Karpas-422 (cell line): ENCODE results near the gene SMAD6. TPM values are rescaled to one million over a fixed set of nuclear protein-coding genes. Genes with fewer than 3 reads are reported as not detected.

Source experiments
- DNase-seq: peaks from one replicate; pipeline ENCODE4 v3.0.0-alpha.2; 2015
- H2AFZ ChIP-seq: fragments of 200-600 bp; sonication (generic); 2 replicates; pipeline ENCODE4 v1.6.1; 2014; ENCODE audit warnings: antibody characterized with exemption, low read length, mixed read lengths
- H3K27ac ChIP-seq: fragments of 200-600 bp; sonication (generic); 2 replicates; pipeline ENCODE4 v1.5.1; 2014; ENCODE audit warnings: mild to moderate bottlenecking, low read length, moderate library complexity
- H3K27me3 ChIP-seq: fragments of 200-600 bp; sonication (generic); 2 replicates; pipeline ENCODE4 v1.6.1; 2014; ENCODE audit warnings: low read length, mixed read lengths
- H3K36me3 ChIP-seq: fragments of 200-600 bp; sonication (generic); 2 replicates; pipeline ENCODE4 v1.6.1; 2014; ENCODE audit warnings: low read length, mixed read lengths; ENCODE audit not compliant: insufficient read depth
- H3K4me1 ChIP-seq: fragments of 200-600 bp; sonication (generic); 2 replicates; pipeline ENCODE4 v1.6.1; 2014; ENCODE audit warnings: mild to moderate bottlenecking, low read length, mixed read lengths
- H3K4me2 ChIP-seq: fragments of 200-600 bp; sonication (generic); 2 replicates; pipeline ENCODE4 v1.6.1; 2014; ENCODE audit warnings: low read length, low read depth, mild to moderate bottlenecking; ENCODE audit not compliant: poor library complexity, severe bottlenecking
- H3K4me3 ChIP-seq: fragments of 200-600 bp; sonication (generic); 2 replicates; pipeline ENCODE4 v1.5.1; 2014; ENCODE audit warnings: mild to moderate bottlenecking, antibody characterized with exemption, low read length, mixed read lengths
- H3K79me2 ChIP-seq: fragments of 200-600 bp; sonication (generic); 2 replicates; pipeline ENCODE4 v1.6.1; 2014; ENCODE audit warnings: mild to moderate bottlenecking, low read length, mixed read lengths
- H3K9ac ChIP-seq: fragments of 200-600 bp; sonication (generic); 2 replicates; pipeline ENCODE4 v1.6.0; 2014; ENCODE audit warnings: low read length
- H3K9me2 ChIP-seq: fragments of 200-600 bp; sonication (generic), shearing (Covaris generic); replicated peaks from 2 replicates; pipeline ENCODE4 v1.6.0; 2014; ENCODE audit warnings: mild to moderate bottlenecking, low read length, moderate library complexity; ENCODE audit not compliant: insufficient read depth
- H3K9me3 ChIP-seq: fragments of 300-700, 200-600 bp; sonication (generic); 2 replicates; pipeline ENCODE4 v1.6.1; 2014; ENCODE audit warnings: low read length, mixed read lengths
- H4K20me1 ChIP-seq: fragments of 200-600 bp; sonication (generic); 2 replicates; pipeline ENCODE4 v1.6.1; 2014; ENCODE audit warnings: mild to moderate bottlenecking, antibody characterized with exemption, low read length, low read depth; ENCODE audit not compliant: insufficient read depth
- total RNA-seq: library from RNA; depleted of rRNA; stranded (reverse); fragments of >200 nt; shearing (Covaris generic); gene quantifications from 2 replicates; pipeline ENCODE4 v1.2.3, GENCODE V29; 2014; ENCODE audit warnings: low replicate concordance; rRNA removed

Gene SMAD6
- total RNA-seq, 1 experiment from 2014 or later, result 0.89 TPM

- Histone ChIP-seq H3K4me2 (no peak overlapping the region), H3K9ac (no peak overlapping the region)
Measured at GRCh38 chr15:66829551-66830121, 127.6 kb downstream of the SMAD6 start.

GRCh38 chr15:66830358-66830757 is 128.3 kb downstream of the SMAD6 start:
- no peak for DNase-seq
- H3K36me3 ChIP-seq, result no peaks in the 10 kb centered on the region
- no peak overlapping the region for H3K4me2 ChIP-seq
- H3K27me3 ChIP-seq, result no peaks in the 10 kb centered on the region
- H3K9me3 ChIP-seq, result no peaks in the 10 kb centered on the region
- H3K9me2 ChIP-seq, result no peaks in the 10 kb centered on the region
- H3K4me1 ChIP-seq, result peaks cover 13% of the 10 kb centered on the region
- H4K20me1 ChIP-seq, result no peaks in the 10 kb centered on the region
- no peak overlapping the region for H3K4me3 ChIP-seq
- H2AFZ ChIP-seq, result no peak overlapping the region
- no peaks in the 10 kb centered on the region for H3K79me2 ChIP-seq
- H3K9ac ChIP-seq, result no peak overlapping the region
- H3K27ac ChIP-seq, result no peak overlapping the region

More at GRCh38 chr15:66829551-66830121, 127.6 kb downstream of the SMAD6 start:
- Histone ChIP-seq H3K27ac (no peak overlapping the region), H3K9me2 (no peaks in the 10 kb centered on the region), H3K4me3 (no peak overlapping the region), H4K20me1 (no peaks in the 10 kb centered on the region), H3K36me3 (no peaks in the 10 kb centered on the region), H2AFZ (no peak overlapping the region), H3K27me3 (no peaks in the 10 kb centered on the region), H3K4me1 (peaks cover 13% of the 10 kb centered on the region), H3K79me2 (no peaks in the 10 kb centered on the region), H3K9me3 (no peaks in the 10 kb centered on the region)
- DNase-seq, result no peak

- no peaks in the 10 kb centered on the region for H3K79me2 ChIP-seq
- H4K20me1 ChIP-seq, result no peaks in the 10 kb centered on the region
- DNase-seq, result no peak
- H3K4me3 ChIP-seq, result no peak overlapping the region
- peaks cover 13% of the 10 kb centered on the region for H3K4me1 ChIP-seq
- no peak overlapping the region for H2AFZ ChIP-seq
- no peaks in the 10 kb centered on the region for H3K36me3 ChIP-seq
- H3K9me2 ChIP-seq, result no peaks in the 10 kb centered on the region
- H3K27me3 ChIP-seq, result no peaks in the 10 kb centered on the region
- no peak overlapping the region for H3K9ac ChIP-seq
- no peak overlapping the region for H3K27ac ChIP-seq
- H3K9me3 ChIP-seq, result no peaks in the 10 kb centered on the region
- no peak overlapping the region for H3K4me2 ChIP-seq
Measured at GRCh38 chr15:66830823-66831222, 128.8 kb downstream of the SMAD6 start.

GRCh38 chr15:66831289-66831688 is 129.3 kb downstream of the SMAD6 start:
- Histone ChIP-seq H4K20me1 (no peaks in the 10 kb centered on the region), H2AFZ (no peak overlapping the region)

GRCh38 chr15:66831801-66832390 is 129.9 kb downstream of the SMAD6 start:
- H3K4me3 ChIP-seq, result no peak overlapping the region
- H3K27me3 ChIP-seq, result no peaks in the 10 kb centered on the region; the same call in 1 of the 2 replicates
- no peak overlapping the region for H2AFZ ChIP-seq
- H4K20me1 ChIP-seq, result no peaks in the 10 kb centered on the region
- H3K36me3 ChIP-seq, result no peaks in the 10 kb centered on the region
- peaks cover 13% of the 10 kb centered on the region for H3K4me1 ChIP-seq
- no peaks in the 10 kb centered on the region for H3K9me3 ChIP-seq
- no peaks in the 10 kb centered on the region for H3K79me2 ChIP-seq
- H3K27ac ChIP-seq, result no peak overlapping the region
- H3K4me2 ChIP-seq, result no peak overlapping the region
- no peaks in the 10 kb centered on the region for H3K9me2 ChIP-seq
- no peak overlapping the region for H3K9ac ChIP-seq
- DNase-seq, result no peak

More at GRCh38 chr15:66831289-66831688, 129.3 kb downstream of the SMAD6 start:
- no peaks in the 10 kb centered on the region for H3K9me2 ChIP-seq
- peaks cover 13% of the 10 kb centered on the region for H3K4me1 ChIP-seq
- H3K79me2 ChIP-seq, result no peaks in the 10 kb centered on the region
- no peak overlapping the region for H3K4me2 ChIP-seq
- no peaks in the 10 kb centered on the region for H3K9me3 ChIP-seq
- H3K27me3 ChIP-seq, result no peaks in the 10 kb centered on the region
- H3K4me3 ChIP-seq, result no peak overlapping the region
- H3K36me3 ChIP-seq, result no peaks in the 10 kb centered on the region
- no peak for DNase-seq
- H3K9ac ChIP-seq, result no peak overlapping the region
- H3K27ac ChIP-seq, result no peak overlapping the region

Other genes with a start within 250 kb of the SMAD6 start
- gene SNAPC5, start 204.5 kb upstream of the SMAD6 start, total RNA-seq, result 20.2 and 33.0 TPM in 2 replicates
- gene RPL4, start 197.4 kb upstream of the SMAD6 start, total RNA-seq, result 5,548 and 5,820 TPM in 2 replicates
- gene ZWILCH, start 196.9 kb upstream of the SMAD6 start, total RNA-seq, result 7.4 and 20.8 TPM in 2 replicates
- not detected in 2 replicates for gene LCTL, start 136.2 kb upstream of the SMAD6 start, total RNA-seq